Myocyte (in vitro differentiated cells): Measurements from ENCODE around the gene NOP16. TPM values are rescaled to one million over a fixed set of nuclear protein-coding genes. Genes with fewer than 3 reads are reported as not detected.

Source experiments
- DNase-seq: peaks from one replicate; pipeline ENCODE4 v3.0.0-alpha.2; 2012; ENCODE audit warnings: low read depth
- microRNA counts: library from miRNA; unstranded; fragments of <30 nt; microRNA quantifications from one replicate; lab custom pipeline; 2016
- microRNA-seq: library from miRNA; unstranded; fragments of <30 nt; microRNA quantifications from one replicate; pipeline ENCODE4, GENCODE V29; 2016
- total RNA-seq: library from RNA; depleted of rRNA; stranded (reverse); fragments of >200 nt; gene quantifications from 2 replicates; pipeline ENCODE4 v1.2.3, GENCODE V29; 2014

NOP16 gene
- total RNA-seq, 1 donor from 2014 or later = 29.7 TPM

GRCh38 chr5:176361437-176362232 lies 26.8 kb downstream of the NOP16 start, which contains the start of gene KIAA1191:
Gene KIAA1191 (minus strand): TSS chr5:176361764. CDS start chr5:176359508, 2,256 bp downstream.
- peak; percentile 94 for DNase-seq

GRCh38 chr5:176360894-176361436 lies 27.4 kb downstream of the NOP16 start:
- DNase-seq = no peak

GRCh38 chr5:176359658-176360057 lies 28.7 kb downstream of the NOP16 start:
- peak; percentile 20 for DNase-seq

- DNase-seq = no peak
Observed at GRCh38 chr5:176356179-176356566, 32.2 kb downstream of the NOP16 start.

GRCh38 chr5:176355400-176356178 lies 32.8 kb downstream of the NOP16 start:
- DNase-seq = no peak

GRCh38 chr5:176353533-176353932 lies 34.9 kb downstream of the NOP16 start:
- peak; percentile 98 for DNase-seq

- DNase-seq = no peak
Observed at GRCh38 chr5:176352116-176352878, 36.1 kb downstream of the NOP16 start.

- DNase-seq = no peak
Observed at GRCh38 chr5:176350416-176350815, 38.0 kb downstream of the NOP16 start.

GRCh38 chr5:176342766-176343458 lies 45.5 kb downstream of the NOP16 start:
- DNase-seq = no peak

GRCh38 chr5:176342158-176342483 lies 46.3 kb downstream of the NOP16 start:
- no peak for DNase-seq

- no peak for DNase-seq
Observed at GRCh38 chr5:176341325-176342157, 46.9 kb downstream of the NOP16 start.

GRCh38 chr5:176339304-176339703 lies 49.1 kb downstream of the NOP16 start:
- DNase-seq = no peak

- no peak for DNase-seq
Observed at GRCh38 chr5:176337913-176338312, 50.5 kb downstream of the NOP16 start.

GRCh38 chr5:176334031-176334770 lies 54.2 kb downstream of the NOP16 start:
- no peak for DNase-seq

MicroRNAs encoded within 50 kb of the gene (microRNA counts, 767-probe panel; counts per million panel counts)
- not detected for microRNA hsa-miR-1271-5p (lab: Ali Mortazavi, UCI)

Small RNA genes within 50 kb of the gene (microRNA-seq; reads per million reads assigned to microRNA genes)
- gene MIR1271 = 4.8 reads per million, percentile 21 among the genes with 10 or more reads in this experiment

Other genes with a start within 250 kb of the NOP16 start
- 3.2 and 7.8 TPM in 2 replicates for gene SIMC1, start 150.2 kb downstream of the NOP16 start, total RNA-seq
- gene KIAA1191, start 26.8 kb downstream of the NOP16 start, total RNA-seq = 96.3 and 103 TPM in 2 replicates
- 6.5 TPM in 2 replicates for gene ARL10, start 23.1 kb downstream of the NOP16 start, total RNA-seq
- 123 and 125 TPM in 2 replicates for gene HIGD2A, start 153 bp upstream of the NOP16 start, total RNA-seq
- 211 and 223 TPM in 2 replicates for gene CLTB, start 27.9 kb upstream of the NOP16 start, total RNA-seq
- 23.5 and 25.0 TPM in 2 replicates for gene FAF2, start 59.8 kb upstream of the NOP16 start, total RNA-seq
- 9.6 and 10.6 TPM in 2 replicates for gene RNF44, start 148.8 kb upstream of the NOP16 start, total RNA-seq
- gene CDHR2, start 160.7 kb upstream of the NOP16 start, total RNA-seq = not detected in 2 replicates
- gene GPRIN1, start 221.6 kb upstream of the NOP16 start, total RNA-seq = 5.2 and 9.6 TPM in 2 replicates
- gene SNCB, start 241.9 kb upstream of the NOP16 start, total RNA-seq = 0.16 and 1.0 TPM in 2 replicates
- not detected in 2 replicates for gene EIF4E1B, start 242.1 kb upstream of the NOP16 start, total RNA-seq